K562 (cell line): Measurements from ENCODE around the gene SIKE1. TPM values are rescaled to one million over a fixed set of nuclear protein-coding genes. Genes with fewer than 3 reads are reported as not detected.

Experiments used
- CBFB ChIP-seq: sonication (generic); formaldehyde crosslinking; IDR thresholded peaks from 2 replicates; pipeline ENCODE4 v1.4.0; 2020; ENCODE audit warnings: mild to moderate bottlenecking, missing genetic modification reagents
- CHD4 ChIP-seq: fragments of 200-600 bp; sonication (generic); IDR thresholded peaks from 3 replicates; pipeline ENCODE4 v1.6.1; 2012; ENCODE audit warnings: low read depth, mild to moderate bottlenecking, mixed read lengths, low read length, inconsistent platforms; ENCODE audit not compliant: insufficient read depth, insufficient replicate concordance, poor library complexity, severe bottlenecking
- CREB1 ChIP-seq, 2 experiments: sonication (generic) in 1 of 2; formaldehyde crosslinking in 1 of 2; IDR thresholded peaks; 2 replicates each; pipeline versions ENCODE4 v1.6.1 to v1.8.0; 2012 to 2022; ENCODE audit warnings: inconsistent platforms in 1 of 2, mild to moderate bottlenecking in 1 of 2, missing genetic modification reagents in 1 of 2, moderate library complexity in 1 of 2
- CREBBP ChIP-seq: IDR thresholded peaks from one replicate; pipeline ENCODE4 v1.6.1; 2012; ENCODE audit warnings: low read depth, mild to moderate bottlenecking, control low read depth, inconsistent platforms, low read length
- FOXJ2 ChIP-seq: fragments of 200-800 bp; sonication (Bioruptor generic); IDR thresholded peaks from 2 replicates; pipeline ENCODE4 v1.6.1; 2016; ENCODE audit warnings: missing genetic modification characterization, missing compliant biosample characterization
- FOXM1 ChIP-seq, 2 experiments: fragments of 450-650 bp in 1 of 2; sonication (generic) in 1 of 2; formaldehyde crosslinking in 1 of 2; IDR thresholded peaks; 2 replicates each; pipeline versions ENCODE4 v1.6.1 to v1.9.0; 2017 to 2022; ENCODE audit warnings: low read depth in 2 of 2, mild to moderate bottlenecking in 2 of 2, missing genetic modification reagents in 1 of 2, moderate library complexity in 1 of 2
- HOXB6 ChIP-seq: fragments of 250-450 bp; sonication (Bioruptor Pico); IDR thresholded peaks from 2 replicates; pipeline ENCODE4 v1.5.1; 2022; ENCODE audit warnings: mild to moderate bottlenecking, borderline replicate concordance
- MYC ChIP-seq, 2 experiments: fragments of 250-450 bp in 1 of 2; sonication (Bioruptor Pico) in 1 of 2; IDR thresholded peaks; 2 replicates each; pipeline versions ENCODE4 v1.5.1 to v1.6.1; 2012 to 2021; ENCODE audit warnings: low read depth in 2 of 2, borderline replicate concordance in 1 of 2, improper control_type of control experiment in 1 of 2, low read length in 1 of 2, mild to moderate bottlenecking in 1 of 2, moderate library complexity in 1 of 2
- RBM25 ChIP-seq: fragments of 200-400 bp; formaldehyde crosslinking; IDR thresholded peaks from 2 replicates; pipeline ENCODE4 v1.6.1; 2018; ENCODE audit warnings: low read length, low read depth, moderate library complexity; ENCODE audit not compliant: severe bottlenecking
- RBM39 ChIP-seq: fragments of 200-400 bp; formaldehyde crosslinking; optimal IDR thresholded peaks from 2 replicates; pipeline ENCODE3; 2018; ENCODE audit warnings: low read depth, low read length
- RFX5 ChIP-seq: IDR thresholded peaks from 2 replicates; pipeline ENCODE4 v1.6.1; 2011; ENCODE audit warnings: low read depth, mild to moderate bottlenecking, improper control_type of control experiment, low read length
- STAT5B ChIP-seq: fragments of 250-450 bp; sonication (Bioruptor Pico); IDR thresholded peaks from 2 replicates; pipeline ENCODE4 v1.8.0; 2021; ENCODE audit warnings: mild to moderate bottlenecking, inconsistent platforms
- TAF9B ChIP-seq: fragments of 450-650 bp; IDR thresholded peaks from 2 replicates; pipeline ENCODE4 v1.6.1; 2018; ENCODE audit warnings: mild to moderate bottlenecking; ENCODE audit not compliant: partially characterized antibody
- TBL1XR1 ChIP-seq, 2 experiments: IDR thresholded peaks; 2 replicates each; pipeline ENCODE4 v1.6.1; 2012; ENCODE audit warnings: improper control_type of control experiment in 2 of 2, low read length in 2 of 2, mild to moderate bottlenecking in 1 of 2
- TEAD1 ChIP-seq, 2 experiments: fragments of 450-650 bp in 1 of 2; sonication (generic) in 1 of 2; formaldehyde crosslinking; IDR thresholded peaks; 2 replicates each; pipeline versions ENCODE4 v1.4.0 to v1.8.0; 2020 to 2022; ENCODE audit warnings: mild to moderate bottlenecking in 2 of 2, missing genetic modification reagents in 1 of 2
- ZNF133 ChIP-seq: fragments of 250-450 bp; sonication (Bioruptor Pico); IDR thresholded peaks from 2 replicates; pipeline ENCODE4 v1.4.0; 2020; ENCODE audit warnings: mild to moderate bottlenecking
- ZNF212 ChIP-seq: fragments of 450-650 bp; formaldehyde crosslinking; IDR thresholded peaks from 2 replicates; pipeline ENCODE4 v1.4.0; 2020; ENCODE audit warnings: mild to moderate bottlenecking
- ZNF23 ChIP-seq: fragments of 250-450 bp; sonication (Bioruptor Pico); IDR thresholded peaks from 2 replicates; pipeline ENCODE4 v1.4.0; 2020; ENCODE audit warnings: mild to moderate bottlenecking
- ZNF232 ChIP-seq: sonication (generic); formaldehyde crosslinking; IDR thresholded peaks from 2 replicates; pipeline ENCODE4 v1.8.0; 2022; ENCODE audit warnings: mild to moderate bottlenecking, missing genetic modification reagents
- polyA plus RNA-seq, 8 experiments: library from polyadenylated mRNA; depleted of rRNA in 4 of 8; stranded (reverse) in 5 of 8; unstranded in 3 of 8; fragments of >200 nt; fragmentation: Nextera tagmentation in 2 of 8; fragmentation: Illumina TruSeq in 1 of 8; extraction: Ambion mirVana in 2 of 8; extraction: Trizol in 1 of 8; gene quantifications; 2 replicates each; pipeline versions ENCODE4 v1.2.1 to v1.2.3, GENCODE V29; 2011 to 2014; ENCODE audit warnings: inconsistent platforms in 1 of 8, missing spikeins in 1 of 8
- total RNA-seq, 7 experiments: library from RNA; depleted of rRNA in 6 of 7; stranded (reverse); fragments of >200 nt in 6 of 7; fragmentation: Illumina TruSeq in 2 of 7; extraction: Trizol in 2 of 7; gene quantifications; 2 replicates each; pipeline versions ENCODE4 v1.2.1 to v1.2.3, GENCODE V29; 2011 to 2021; ENCODE audit warnings: low replicate concordance in 1 of 7
- TF ChIP-seq, protein P1 (sequence below), 2 experiments: fragments of 150-350 bp in 1 of 2; IDR thresholded peaks; 2 replicates each; pipeline ENCODE4 v1.6.1; 2012 to 2016; ENCODE audit warnings: low read depth in 2 of 2, low read length in 2 of 2, mild to moderate bottlenecking in 1 of 2, moderate library complexity in 1 of 2

SIKE1 gene
- total and polyA plus RNA-seq, 9 of the 15 experiments (the other 6 are each of a cell fraction or from before 2014, with no cell fraction given): 21.8 to 144 (median 76.3) TPM

DNA sequence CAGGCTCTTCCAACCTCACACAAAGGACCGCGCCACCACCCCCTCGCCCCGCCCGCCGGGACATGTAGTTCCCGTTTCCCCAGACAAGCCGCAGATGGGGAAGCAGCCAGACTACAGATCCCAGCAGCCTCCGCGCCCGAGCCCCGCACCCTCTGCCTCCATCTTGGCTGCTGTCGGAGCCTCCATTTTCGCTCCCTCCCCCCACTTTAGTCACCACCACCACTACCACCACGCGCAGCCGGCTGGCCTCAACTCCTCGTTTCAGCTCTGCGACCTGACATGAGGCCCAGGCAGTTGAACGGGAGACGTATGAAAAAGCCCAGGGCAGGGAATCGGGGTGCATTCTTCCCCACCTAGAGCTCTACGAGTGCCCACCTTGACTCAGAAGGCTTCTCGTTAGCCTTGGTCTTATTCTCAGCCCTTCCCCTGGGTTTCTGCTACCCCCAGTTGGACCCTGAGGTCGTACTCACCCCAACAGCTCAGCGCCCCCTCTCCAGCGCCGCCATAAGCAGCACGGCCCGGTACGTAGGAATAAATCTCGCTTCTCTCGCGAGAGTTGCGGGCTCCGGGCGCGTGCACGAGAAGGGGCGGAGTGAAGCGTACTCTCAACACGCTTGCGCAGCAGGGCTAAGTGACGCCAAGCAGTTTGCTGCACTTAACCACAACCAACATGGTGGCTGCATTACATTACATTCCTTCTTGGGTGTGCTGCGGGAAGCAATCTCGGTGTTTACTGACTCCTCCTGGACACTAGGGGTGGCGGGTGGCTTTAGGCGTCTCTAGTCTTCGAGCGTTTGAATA, 22.8 kb downstream of the SIKE1 start, which contains the start of gene CSDE1 (continued):
- TF ChIP-seq ZNF133 (CRISPR knock-in tag) (no peak), RBM39 (peak; percentile 96), RFX5 (no peak), FOXM1 (IDR thresholded peaks at IDR 0.05; ENCODE audit: low read depth) (no peak; the same call in 1 of the 2 replicates), FOXM1 (CRISPR knock-in tag; IDR thresholded peaks at IDR 0.05; ENCODE audit: low read depth) (no peak), TEAD1 (CRISPR knock-in tag; IDR thresholded peaks at IDR 0.05) (peak; percentile 76 to 95; a peak in 3 of 4 replicates), FOXJ2 (tag) (peak; percentile 57; the same call in 1 of the 2 replicates), HOXB6 (CRISPR knock-in tag) (no peak), STAT5B (CRISPR knock-in tag) (no peak), CBFB (CRISPR knock-in tag) (peak; percentile 91), CREBBP (no peak), CREB1 (IDR thresholded peaks at IDR 0.05) (peak; percentile 75), CREB1 (CRISPR knock-in tag; IDR thresholded peaks at IDR 0.05) (peak; percentile 58), MYC (IDR thresholded peaks at IDR 0.05; ENCODE audit: low read depth, low read length) (peak; percentile 90), MYC (CRISPR knock-in tag; IDR thresholded peaks at IDR 0.05; ENCODE audit: borderline replicate concordance, low read depth) (peak; percentile 92; the same call in 1 of the 2 replicates), ZNF212 (peak; percentile 70; the same call in 1 of the 2 replicates), TBL1XR1 (IDR thresholded peaks at IDR 0.05; ENCODE audit: low read length in 2 of 2) (peak; percentile 38 to 69; a peak in 1 of 4 replicates), CHD4 (no peak), TAF9B (peak; percentile 98), RBM25 (no peak), ZNF23 (CRISPR knock-in tag) (no peak), ZNF232 (CRISPR knock-in tag) (no peak)
- TF ChIP-seq, protein P1, sequence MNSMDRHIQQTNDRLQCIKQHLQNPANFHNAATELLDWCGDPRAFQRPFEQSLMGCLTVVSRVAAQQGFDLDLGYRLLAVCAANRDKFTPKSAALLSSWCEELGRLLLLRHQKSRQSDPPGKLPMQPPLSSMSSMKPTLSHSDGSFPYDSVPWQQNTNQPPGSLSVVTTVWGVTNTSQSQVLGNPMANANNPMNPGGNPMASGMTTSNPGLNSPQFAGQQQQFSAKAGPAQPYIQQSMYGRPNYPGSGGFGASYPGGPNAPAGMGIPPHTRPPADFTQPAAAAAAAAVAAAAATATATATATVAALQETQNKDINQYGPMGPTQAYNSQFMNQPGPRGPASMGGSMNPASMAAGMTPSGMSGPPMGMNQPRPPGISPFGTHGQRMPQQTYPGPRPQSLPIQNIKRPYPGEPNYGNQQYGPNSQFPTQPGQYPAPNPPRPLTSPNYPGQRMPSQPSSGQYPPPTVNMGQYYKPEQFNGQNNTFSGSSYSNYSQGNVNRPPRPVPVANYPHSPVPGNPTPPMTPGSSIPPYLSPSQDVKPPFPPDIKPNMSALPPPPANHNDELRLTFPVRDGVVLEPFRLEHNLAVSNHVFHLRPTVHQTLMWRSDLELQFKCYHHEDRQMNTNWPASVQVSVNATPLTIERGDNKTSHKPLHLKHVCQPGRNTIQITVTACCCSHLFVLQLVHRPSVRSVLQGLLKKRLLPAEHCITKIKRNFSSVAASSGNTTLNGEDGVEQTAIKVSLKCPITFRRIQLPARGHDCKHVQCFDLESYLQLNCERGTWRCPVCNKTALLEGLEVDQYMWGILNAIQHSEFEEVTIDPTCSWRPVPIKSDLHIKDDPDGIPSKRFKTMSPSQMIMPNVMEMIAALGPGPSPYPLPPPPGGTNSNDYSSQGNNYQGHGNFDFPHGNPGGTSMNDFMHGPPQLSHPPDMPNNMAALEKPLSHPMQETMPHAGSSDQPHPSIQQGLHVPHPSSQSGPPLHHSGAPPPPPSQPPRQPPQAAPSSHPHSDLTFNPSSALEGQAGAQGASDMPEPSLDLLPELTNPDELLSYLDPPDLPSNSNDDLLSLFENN (IDR thresholded peaks at IDR 0.05; ENCODE audit: low read depth in 2 of 2, low read length in 2 of 2): peak in 1 of 2 experiments; percentile 79; a peak in 1 of 4 replicates
